HEK293 (cell line): Measurements from ENCODE around the gene BBC3.

ENCODE experiments used
- CTCF ChIA-PET: fragments of 350-600 bp; formaldehyde crosslinking; extraction: SDS; loops from one replicate; lab custom pipeline; 2021; ENCODE audit warnings: antibody characterized with exemption; lab: Yijun Ruan, JAX
- POLR2A ChIA-PET: fragments of 300-600 bp; formaldehyde crosslinking; extraction: SDS; loops from one replicate; lab custom pipeline; 2020; ENCODE audit warnings: antibody characterized with exemption, inconsistent platforms; lab: Yijun Ruan, JAX
- H3K27ac ChIP-seq: fragments of 200-500 bp; sonication (Bioruptor generic); 2 replicates; pipeline ENCODE4 v1.5.1; 2014; ENCODE audit warnings: low read depth, low read length, control low read depth, inconsistent platforms; ENCODE audit errors: extremely low read depth
- H3K36me3 ChIP-seq, 2 experiments: fragments of 200-500 bp in 1 of 2; sonication (Bioruptor generic) in 1 of 2; 1 replicate in 1 of 2; 2 replicates in 1 of 2; pipeline ENCODE4 v1.5.1; 2014 to 2017; ENCODE audit warnings: inconsistent platforms in 2 of 2, low read length in 2 of 2; ENCODE audit not compliant: control insufficient read depth in 2 of 2, insufficient read depth in 1 of 2
- H3K4me1 ChIP-seq: fragments of 200-500 bp; sonication (Bioruptor generic); 2 replicates; pipeline ENCODE4 v1.5.1; 2014; ENCODE audit warnings: mild to moderate bottlenecking, low read length, inconsistent platforms; ENCODE audit not compliant: control insufficient read depth, insufficient read depth
- H3K4me3 ChIP-seq: 2 replicates; pipeline ENCODE4 v1.5.1; 2011; ENCODE audit warnings: low read depth, mild to moderate bottlenecking, control low read depth, low read length, moderate library complexity
- H3K9me3 ChIP-seq: fragments of 200-500 bp; sonication (Bioruptor generic); 2 replicates; pipeline ENCODE4 v1.5.1; 2014; ENCODE audit warnings: low read depth, low read length, inconsistent platforms; ENCODE audit not compliant: control insufficient read depth, insufficient read depth
- ATF2 ChIP-seq: fragments of 450-650 bp; formaldehyde crosslinking; IDR thresholded peaks from 2 replicates; pipeline ENCODE4 v1.5.1; 2016; ENCODE audit warnings: missing biosample characterization, missing genetic modification characterization, low read depth
- PATZ1 ChIP-seq: fragments of 450-650 bp; formaldehyde crosslinking; IDR thresholded peaks from 2 replicates; pipeline ENCODE4 v1.5.1; 2016; ENCODE audit warnings: missing biosample characterization, missing genetic modification characterization
- TCF7L2 ChIP-seq: IDR thresholded peaks from 2 replicates; pipeline ENCODE4 v1.6.1; 2011; ENCODE audit warnings: low read depth, mild to moderate bottlenecking, inconsistent platforms, low read length, moderate library complexity, borderline replicate concordance
- ZBTB44 ChIP-seq: fragments of 450-650 bp; IDR thresholded peaks from 2 replicates; pipeline ENCODE4 v1.5.1; 2018; ENCODE audit warnings: missing biosample characterization, mild to moderate bottlenecking, missing genetic modification characterization
- ZBTB6 ChIP-seq: fragments of 450-650 bp; formaldehyde crosslinking; IDR thresholded peaks from 2 replicates; pipeline ENCODE4 v1.5.1; 2017; ENCODE audit warnings: missing biosample characterization, missing genetic modification characterization
- ZEB2 ChIP-seq: fragments of 450-650 bp; formaldehyde crosslinking; IDR thresholded peaks from 2 replicates; pipeline ENCODE4 v1.5.1; 2016; ENCODE audit warnings: missing biosample characterization, missing genetic modification characterization
- ZFP69B ChIP-seq: fragments of 450-650 bp; formaldehyde crosslinking; IDR thresholded peaks from 2 replicates; pipeline ENCODE4 v1.5.1; 2016; ENCODE audit warnings: missing biosample characterization, missing genetic modification characterization
- ZNF174 ChIP-seq: fragments of 450-650 bp; formaldehyde crosslinking; IDR thresholded peaks from 2 replicates; pipeline ENCODE4 v1.5.0; 2017; ENCODE audit warnings: missing biosample characterization, mild to moderate bottlenecking, missing genetic modification characterization
- ZNF23 ChIP-seq: fragments of 450-650 bp; formaldehyde crosslinking; IDR thresholded peaks from 2 replicates; pipeline ENCODE4 v1.5.1; 2016; ENCODE audit warnings: missing biosample characterization, missing genetic modification characterization, borderline replicate concordance
- ZNF37A ChIP-seq: fragments of 450-650 bp; IDR thresholded peaks from 2 replicates; pipeline ENCODE4 v1.5.1; 2018; ENCODE audit warnings: missing biosample characterization, missing genetic modification characterization
- ZNF404 ChIP-seq: fragments of 450-650 bp; formaldehyde crosslinking; IDR thresholded peaks from 2 replicates; pipeline ENCODE4 v1.5.1; 2017; ENCODE audit warnings: missing biosample characterization, missing genetic modification characterization
- ZNF449 ChIP-seq: fragments of 450-650 bp; formaldehyde crosslinking; IDR thresholded peaks from 2 replicates; pipeline ENCODE4 v1.5.1; 2017; ENCODE audit warnings: missing biosample characterization, mild to moderate bottlenecking, missing genetic modification characterization, moderate library complexity
- ZNF48 ChIP-seq: fragments of 450-650 bp; formaldehyde crosslinking; IDR thresholded peaks from 2 replicates; pipeline ENCODE4 v1.5.1; 2016; ENCODE audit warnings: missing biosample characterization, missing genetic modification characterization
- ZNF521 ChIP-seq: fragments of 450-650 bp; formaldehyde crosslinking; IDR thresholded peaks from 2 replicates; pipeline ENCODE4 v1.5.1; 2017; ENCODE audit warnings: missing biosample characterization, mild to moderate bottlenecking, missing genetic modification characterization
- ZNF530 ChIP-seq: fragments of 450-650 bp; formaldehyde crosslinking; IDR thresholded peaks from 2 replicates; pipeline ENCODE4 v1.5.1; 2016; ENCODE audit warnings: low read depth, missing biosample characterization, missing genetic modification characterization
- ZNF623 ChIP-seq: fragments of 450-650 bp; formaldehyde crosslinking; IDR thresholded peaks from 2 replicates; pipeline ENCODE4 v1.5.1; 2016; ENCODE audit warnings: missing biosample characterization, missing genetic modification characterization
- ZNF645 ChIP-seq: fragments of 450-650 bp; formaldehyde crosslinking; IDR thresholded peaks from 2 replicates; pipeline ENCODE4; 2016; ENCODE audit warnings: missing biosample characterization, missing genetic modification characterization
- ZNF704 ChIP-seq: fragments of 450-650 bp; formaldehyde crosslinking; IDR thresholded peaks from 2 replicates; pipeline ENCODE4 v1.5.1; 2016; ENCODE audit warnings: missing biosample characterization, missing genetic modification characterization
- ZNF791 ChIP-seq: fragments of 450-650 bp; formaldehyde crosslinking; IDR thresholded peaks from 2 replicates; pipeline ENCODE4 v1.5.1; 2016; ENCODE audit warnings: missing biosample characterization, missing genetic modification characterization
- ZNF843 ChIP-seq: fragments of 450-650 bp; formaldehyde crosslinking; IDR thresholded peaks from 2 replicates; pipeline ENCODE4 v1.5.1; 2016; ENCODE audit warnings: missing biosample characterization, missing genetic modification characterization
- ZSCAN23 ChIP-seq: fragments of 450-650 bp; formaldehyde crosslinking; IDR thresholded peaks from 2 replicates; pipeline ENCODE4 v1.5.1; 2016; ENCODE audit warnings: missing biosample characterization, missing genetic modification characterization

The BBC3 gene

GRCh38 chr19:47270408-47270807 is 39.4 kb upstream of the BBC3 start:
- no peaks in the 10 kb centered on the region for H3K9me3 ChIP-seq
- TF ChIP-seq ZNF645 (tag by site-specific recombination), result no peak
- H3K36me3 ChIP-seq, result peaks cover 25 to 32% of the 10 kb centered on the region in 2 experiments
- POLR2A ChIA-PET, result interaction anchor here (1.4 to 5.8 kb wide), 2 partner anchors 8 to 14 kb away, joined by 3 to 36 read pairs; partner anchors contain the start of gene CCDC9
- no peak overlapping the region for H3K27ac ChIP-seq
- CTCF ChIA-PET, result interaction anchor here (0.6 to 1.3 kb wide), 2 partner anchors 23 to 44 kb away, joined by 4 to 5 read pairs; no protein-coding TSS in a partner anchor
- peaks cover 11% of the 10 kb centered on the region for H3K4me1 ChIP-seq
- H3K4me3 ChIP-seq, result no peak overlapping the region

- no peak overlapping the region for H3K27ac ChIP-seq
- no peaks in the 10 kb centered on the region for H3K9me3 ChIP-seq
- no peak overlapping the region for H3K4me3 ChIP-seq
- peak; percentile 87 for TF ChIP-seq ZNF623 (tag by site-specific recombination)
- TF ChIP-seq ZBTB6, result no peak
- no peak for TF ChIP-seq ZNF530 (tag by site-specific recombination)
- H3K4me1 ChIP-seq, result peaks cover 8% of the 10 kb centered on the region
- peaks cover 29 to 40% of the 10 kb centered on the region in 2 experiments for H3K36me3 ChIP-seq
- CTCF ChIA-PET, result interaction anchor here (0.8 to 1.3 kb wide), 3 partner anchors 9 to 22 kb away, joined by 4 to 5 read pairs (median 4); no protein-coding TSS in a partner anchor
- POLR2A ChIA-PET, result interaction anchor here (0.6 to 5.8 kb wide), 2 partner anchors 13 to 409 kb away, joined by 3 to 36 read pairs; partner anchors contain the start of gene CCDC9
These were observed 38.6 kb upstream of the BBC3 start for GRCh38 chr19:47269596-47269995.

- Histone ChIP-seq H3K4me3 (no peak overlapping the region), H3K9me3 (no peaks in the 10 kb centered on the region), H3K36me3 (peaks cover 29 to 46% of the 10 kb centered on the region in 2 experiments), H3K27ac (no peak overlapping the region), H3K4me1 (peaks cover 5% of the 10 kb centered on the region)
- CTCF ChIA-PET, result interaction anchor here (0.7 to 1.2 kb wide), 3 partner anchors 9 to 20 kb away, joined by 4 to 11 read pairs (median 4); no protein-coding TSS in a partner anchor
- POLR2A ChIA-PET, result interaction anchor here (1.0 to 5.8 kb wide), 3 partner anchors 11 to 41 kb away, joined by 3 to 36 read pairs (median 3); partner anchors contain the start of gene CCDC9
- TF ChIP-seq ZNF37A (no peak), ZNF704 (tag by site-specific recombination) (no peak), ZSCAN23 (tag by site-specific recombination) (no peak), ZFP69B (tag by site-specific recombination) (no peak), ZNF174 (no peak), ZNF791 (tag by site-specific recombination) (no peak), ZNF23 (no peak), ATF2 (tag by site-specific recombination) (no peak), ZEB2 (no peak), ZNF521 (tag by site-specific recombination) (no peak), ZNF48 (tag by site-specific recombination) (no peak), ZNF843 (tag by site-specific recombination) (no peak), PATZ1 (no peak), TCF7L2 (no peak), ZNF449 (tag by site-specific recombination) (no peak), ZNF404 (tag by site-specific recombination) (no peak), ZBTB44 (no peak)
These were observed 37.0 kb upstream of the BBC3 start for GRCh38 chr19:47268028-47268427.
